ENCODE measurements around the gene MAPKAPK5. TPM values are rescaled to one million over a fixed set of nuclear protein-coding genes. Genes with fewer than 3 reads are reported as not detected.

Gene MAPKAPK5
- total and polyA plus RNA-seq, 10 of the 15 experiments (the other 5 are each of a cell fraction or from before 2014, with no cell fraction given), result 12.6 to 54.3 (median 41.5) TPM

- TF ChIP-seq ZNF384 (IDR thresholded peaks at IDR 0.05; ENCODE audit: borderline replicate concordance, low read depth, low read length) (no peak), NR2C2 (IDR thresholded peaks at IDR 0.05; ENCODE audit: borderline replicate concordance, control insufficient read depth, insufficient read length, low read depth) (no peak), NFYB (IDR thresholded peaks at IDR 0.05; ENCODE audit: insufficient read depth, low read depth, low read length) (no peak), MXI1 (IDR thresholded peaks at IDR 0.05; ENCODE audit: low read depth, low read length) (peak; percentile 88), RAD21 (IDR thresholded peaks at IDR 0.05; ENCODE audit: insufficient read depth, low read depth, low read length) (no peak), FOXM1 (IDR thresholded peaks at IDR 0.05; ENCODE audit: low read depth, low read length) (no peak), ZNF24 (IDR thresholded peaks at IDR 0.05) (no peak), IRF5 (IDR thresholded peaks at IDR 0.05; ENCODE audit: borderline replicate concordance) (peak; percentile 97), CBX3 (IDR thresholded peaks at IDR 0.05; ENCODE audit: borderline replicate concordance, low read depth) (no peak), GATAD2B (conservative IDR thresholded peaks at IDR 0.05; ENCODE audit: low read depth) (peak; percentile 73; the same call in 1 of the 2 replicates), PAX5 (IDR thresholded peaks at IDR 0.05; ENCODE audit: borderline replicate concordance, low read depth, low read length) (peak; percentile 55; the same call in 1 of the 2 replicates), FOXK2 (IDR thresholded peaks at IDR 0.05) (peak; percentile 71), FOS (IDR thresholded peaks at IDR 0.05; ENCODE audit: borderline replicate concordance, extremely low read depth, insufficient read length) (no peak), BMI1 (IDR thresholded peaks at IDR 0.05; ENCODE audit: borderline replicate concordance) (no peak), WRNIP1 (IDR thresholded peaks at IDR 0.05; ENCODE audit: borderline replicate concordance, low read depth, low read length) (no peak), ZNF274 (IDR thresholded peaks at IDR 0.05; ENCODE audit: insufficient read depth, insufficient read length) (no peak), RAD51 (IDR thresholded peaks at IDR 0.05) (no peak), KAT2A (conservative IDR thresholded peaks at IDR 0.05; ENCODE audit: control insufficient read depth, low read depth, low read length) (no peak), SREBF2 (IDR thresholded peaks at IDR 0.05; ENCODE audit: low read length) (no peak), NFIC (IDR thresholded peaks at IDR 0.05; ENCODE audit: low read depth, low read length) (no peak), BCLAF1 (IDR thresholded peaks at IDR 0.05) (peak; percentile 5; the same call in 1 of the 2 replicates), IKZF2 (IDR thresholded peaks at IDR 0.05) (no peak)
- TF ChIP-seq, protein P1, sequence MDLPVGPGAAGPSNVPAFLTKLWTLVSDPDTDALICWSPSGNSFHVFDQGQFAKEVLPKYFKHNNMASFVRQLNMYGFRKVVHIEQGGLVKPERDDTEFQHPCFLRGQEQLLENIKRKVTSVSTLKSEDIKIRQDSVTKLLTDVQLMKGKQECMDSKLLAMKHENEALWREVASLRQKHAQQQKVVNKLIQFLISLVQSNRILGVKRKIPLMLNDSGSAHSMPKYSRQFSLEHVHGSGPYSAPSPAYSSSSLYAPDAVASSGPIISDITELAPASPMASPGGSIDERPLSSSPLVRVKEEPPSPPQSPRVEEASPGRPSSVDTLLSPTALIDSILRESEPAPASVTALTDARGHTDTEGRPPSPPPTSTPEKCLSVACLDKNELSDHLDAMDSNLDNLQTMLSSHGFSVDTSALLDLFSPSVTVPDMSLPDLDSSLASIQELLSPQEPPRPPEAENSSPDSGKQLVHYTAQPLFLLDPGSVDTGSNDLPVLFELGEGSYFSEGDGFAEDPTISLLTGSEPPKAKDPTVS (IDR thresholded peaks at IDR 0.05; ENCODE audit: low read depth, low read length), result peak; percentile 31; the same call in 1 of the 2 replicates
- TF ChIP-seq, protein P2, sequence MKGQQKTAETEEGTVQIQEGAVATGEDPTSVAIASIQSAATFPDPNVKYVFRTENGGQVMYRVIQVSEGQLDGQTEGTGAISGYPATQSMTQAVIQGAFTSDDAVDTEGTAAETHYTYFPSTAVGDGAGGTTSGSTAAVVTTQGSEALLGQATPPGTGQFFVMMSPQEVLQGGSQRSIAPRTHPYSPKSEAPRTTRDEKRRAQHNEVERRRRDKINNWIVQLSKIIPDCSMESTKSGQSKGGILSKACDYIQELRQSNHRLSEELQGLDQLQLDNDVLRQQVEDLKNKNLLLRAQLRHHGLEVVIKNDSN (IDR thresholded peaks at IDR 0.05; ENCODE audit: borderline replicate concordance, extremely low read length, insufficient read depth, low read depth, low read length), result no peak
Measured at GRCh38 chr12:111841750-111842555, at the start of gene MAPKAPK5 (continued).
